H1 (cell line): ENCODE measurements around the gene MLLT6. TPM values are rescaled to one million over a fixed set of nuclear protein-coding genes. Genes with fewer than 3 reads are reported as not detected.

Source experiments
- BCL11A ChIP-seq, 2 experiments: IDR thresholded peaks; one replicate each; pipeline ENCODE4 v1.6.1; 2011; ENCODE audit warnings: low read depth in 2 of 2, low read length in 2 of 2, mild to moderate bottlenecking in 2 of 2
- CHD2 ChIP-seq: IDR thresholded peaks from 2 replicates; pipeline ENCODE4 v1.6.1; 2012; ENCODE audit warnings: low read length, improper control_type of control experiment
- CTBP2 ChIP-seq: IDR thresholded peaks from 2 replicates; pipeline ENCODE4 v1.7.0; 2011; ENCODE audit warnings: borderline replicate concordance, mild to moderate bottlenecking, moderate library complexity, mixed read lengths, low read length; ENCODE audit not compliant: insufficient read depth, insufficient read length
- EGR1 ChIP-seq: IDR thresholded peaks from 2 replicates; pipeline ENCODE4 v1.6.1; 2011; ENCODE audit warnings: low read depth, low read length, borderline replicate concordance
- GABPA ChIP-seq: IDR thresholded peaks from 2 replicates; pipeline ENCODE4 v1.6.1; 2011; ENCODE audit warnings: mild to moderate bottlenecking, low read length, moderate library complexity, borderline replicate concordance; ENCODE audit not compliant: insufficient read depth
- HDAC2 ChIP-seq, 2 experiments: fragments of 300-600 bp in 1 of 2; sonication (generic) in 1 of 2; IDR thresholded peaks; 2 replicates each; pipeline ENCODE4 v1.6.1; 2011 to 2012; ENCODE audit warnings: low read depth in 2 of 2, low read length in 2 of 2, mild to moderate bottlenecking in 2 of 2, moderate library complexity in 2 of 2, borderline replicate concordance in 1 of 2, inconsistent platforms in 1 of 2
- KDM1A ChIP-seq: fragments of 200-600, 300-600 bp; sonication (generic); IDR thresholded peaks from 2 replicates; pipeline ENCODE4 v1.7.1; 2016; ENCODE audit warnings: mild to moderate bottlenecking, low read length, borderline replicate concordance
- MAFK ChIP-seq: IDR thresholded peaks from 2 replicates; pipeline ENCODE4 v1.6.1; 2012; ENCODE audit warnings: low read depth, mild to moderate bottlenecking, improper control_type of control experiment, low read length
- SP4 ChIP-seq: IDR thresholded peaks from 2 replicates; pipeline ENCODE4 v1.6.1; 2012; ENCODE audit warnings: low read length, inconsistent platforms
- SRF ChIP-seq: IDR thresholded peaks from 2 replicates; pipeline ENCODE4 v1.6.1; 2011; ENCODE audit warnings: mild to moderate bottlenecking, low read depth, low read length, moderate library complexity
- TAF7 ChIP-seq: optimal IDR thresholded peaks from 2 replicates; pipeline ENCODE3; 2011; ENCODE audit warnings: low read depth, mild to moderate bottlenecking, inconsistent platforms, low read length, moderate library complexity, borderline replicate concordance
- polyA plus RNA-seq, 7 experiments: library from polyadenylated mRNA; depleted of rRNA in 3 of 7; stranded (reverse) in 5 of 7; unstranded in 2 of 7; fragments of >200 nt in 5 of 7; fragments of 200-250 nt in 2 of 7; gene quantifications; 1 replicate in 5 of 7; 2 replicates in 1 of 7; 4 replicates in 1 of 7; pipeline versions ENCODE4 v1.2.1 to v1.2.3, GENCODE V29; 2011 to 2013; ENCODE audit warnings: missing spikeins in 2 of 7, mixed read lengths in 2 of 7
- total RNA-seq: library from RNA; stranded (reverse); fragmentation: NEBNext Ultra II Directional; extraction: Animal tissue kit (Norgen Biotek cat#: 25700); gene quantifications from 2 replicates; pipeline ENCODE4 v1.2.1, GENCODE V29; 2021
- TF ChIP-seq, protein P1 (sequence below): fragments of 300-600 bp; sonication (generic); IDR thresholded peaks from 2 replicates; pipeline ENCODE4 v1.7.1; 2012; ENCODE audit warnings: low read length, moderate library complexity, mild to moderate bottlenecking, inconsistent platforms; ENCODE audit not compliant: insufficient replicate concordance

The MLLT6 gene
- total and polyA plus RNA-seq, 2 of the 8 experiments (the other 6 are each of a cell fraction or from before 2014, with no cell fraction given), result 6.5 to 8.0 TPM

DNA sequence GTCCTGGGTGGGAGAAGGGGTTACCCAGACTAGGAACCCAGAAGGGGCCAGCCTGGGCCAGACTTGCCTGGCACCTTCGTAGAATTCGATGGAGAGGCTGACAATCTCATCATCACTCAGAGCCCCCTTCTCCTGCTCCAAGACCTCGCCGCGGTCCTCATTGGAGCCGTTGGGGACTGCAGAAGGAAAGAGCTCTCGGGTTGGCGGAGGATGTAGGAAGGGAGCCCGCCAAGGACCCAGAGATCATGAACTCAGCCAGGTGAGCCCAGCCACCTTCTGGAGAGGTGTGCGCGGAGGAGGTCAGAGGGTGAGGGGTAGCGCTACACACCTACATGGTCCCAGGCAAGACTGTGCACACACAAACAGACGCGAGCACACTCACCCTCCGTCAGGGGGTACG, 33.6 kb downstream of the MLLT6 start (continued):
- TF ChIP-seq, protein P1, sequence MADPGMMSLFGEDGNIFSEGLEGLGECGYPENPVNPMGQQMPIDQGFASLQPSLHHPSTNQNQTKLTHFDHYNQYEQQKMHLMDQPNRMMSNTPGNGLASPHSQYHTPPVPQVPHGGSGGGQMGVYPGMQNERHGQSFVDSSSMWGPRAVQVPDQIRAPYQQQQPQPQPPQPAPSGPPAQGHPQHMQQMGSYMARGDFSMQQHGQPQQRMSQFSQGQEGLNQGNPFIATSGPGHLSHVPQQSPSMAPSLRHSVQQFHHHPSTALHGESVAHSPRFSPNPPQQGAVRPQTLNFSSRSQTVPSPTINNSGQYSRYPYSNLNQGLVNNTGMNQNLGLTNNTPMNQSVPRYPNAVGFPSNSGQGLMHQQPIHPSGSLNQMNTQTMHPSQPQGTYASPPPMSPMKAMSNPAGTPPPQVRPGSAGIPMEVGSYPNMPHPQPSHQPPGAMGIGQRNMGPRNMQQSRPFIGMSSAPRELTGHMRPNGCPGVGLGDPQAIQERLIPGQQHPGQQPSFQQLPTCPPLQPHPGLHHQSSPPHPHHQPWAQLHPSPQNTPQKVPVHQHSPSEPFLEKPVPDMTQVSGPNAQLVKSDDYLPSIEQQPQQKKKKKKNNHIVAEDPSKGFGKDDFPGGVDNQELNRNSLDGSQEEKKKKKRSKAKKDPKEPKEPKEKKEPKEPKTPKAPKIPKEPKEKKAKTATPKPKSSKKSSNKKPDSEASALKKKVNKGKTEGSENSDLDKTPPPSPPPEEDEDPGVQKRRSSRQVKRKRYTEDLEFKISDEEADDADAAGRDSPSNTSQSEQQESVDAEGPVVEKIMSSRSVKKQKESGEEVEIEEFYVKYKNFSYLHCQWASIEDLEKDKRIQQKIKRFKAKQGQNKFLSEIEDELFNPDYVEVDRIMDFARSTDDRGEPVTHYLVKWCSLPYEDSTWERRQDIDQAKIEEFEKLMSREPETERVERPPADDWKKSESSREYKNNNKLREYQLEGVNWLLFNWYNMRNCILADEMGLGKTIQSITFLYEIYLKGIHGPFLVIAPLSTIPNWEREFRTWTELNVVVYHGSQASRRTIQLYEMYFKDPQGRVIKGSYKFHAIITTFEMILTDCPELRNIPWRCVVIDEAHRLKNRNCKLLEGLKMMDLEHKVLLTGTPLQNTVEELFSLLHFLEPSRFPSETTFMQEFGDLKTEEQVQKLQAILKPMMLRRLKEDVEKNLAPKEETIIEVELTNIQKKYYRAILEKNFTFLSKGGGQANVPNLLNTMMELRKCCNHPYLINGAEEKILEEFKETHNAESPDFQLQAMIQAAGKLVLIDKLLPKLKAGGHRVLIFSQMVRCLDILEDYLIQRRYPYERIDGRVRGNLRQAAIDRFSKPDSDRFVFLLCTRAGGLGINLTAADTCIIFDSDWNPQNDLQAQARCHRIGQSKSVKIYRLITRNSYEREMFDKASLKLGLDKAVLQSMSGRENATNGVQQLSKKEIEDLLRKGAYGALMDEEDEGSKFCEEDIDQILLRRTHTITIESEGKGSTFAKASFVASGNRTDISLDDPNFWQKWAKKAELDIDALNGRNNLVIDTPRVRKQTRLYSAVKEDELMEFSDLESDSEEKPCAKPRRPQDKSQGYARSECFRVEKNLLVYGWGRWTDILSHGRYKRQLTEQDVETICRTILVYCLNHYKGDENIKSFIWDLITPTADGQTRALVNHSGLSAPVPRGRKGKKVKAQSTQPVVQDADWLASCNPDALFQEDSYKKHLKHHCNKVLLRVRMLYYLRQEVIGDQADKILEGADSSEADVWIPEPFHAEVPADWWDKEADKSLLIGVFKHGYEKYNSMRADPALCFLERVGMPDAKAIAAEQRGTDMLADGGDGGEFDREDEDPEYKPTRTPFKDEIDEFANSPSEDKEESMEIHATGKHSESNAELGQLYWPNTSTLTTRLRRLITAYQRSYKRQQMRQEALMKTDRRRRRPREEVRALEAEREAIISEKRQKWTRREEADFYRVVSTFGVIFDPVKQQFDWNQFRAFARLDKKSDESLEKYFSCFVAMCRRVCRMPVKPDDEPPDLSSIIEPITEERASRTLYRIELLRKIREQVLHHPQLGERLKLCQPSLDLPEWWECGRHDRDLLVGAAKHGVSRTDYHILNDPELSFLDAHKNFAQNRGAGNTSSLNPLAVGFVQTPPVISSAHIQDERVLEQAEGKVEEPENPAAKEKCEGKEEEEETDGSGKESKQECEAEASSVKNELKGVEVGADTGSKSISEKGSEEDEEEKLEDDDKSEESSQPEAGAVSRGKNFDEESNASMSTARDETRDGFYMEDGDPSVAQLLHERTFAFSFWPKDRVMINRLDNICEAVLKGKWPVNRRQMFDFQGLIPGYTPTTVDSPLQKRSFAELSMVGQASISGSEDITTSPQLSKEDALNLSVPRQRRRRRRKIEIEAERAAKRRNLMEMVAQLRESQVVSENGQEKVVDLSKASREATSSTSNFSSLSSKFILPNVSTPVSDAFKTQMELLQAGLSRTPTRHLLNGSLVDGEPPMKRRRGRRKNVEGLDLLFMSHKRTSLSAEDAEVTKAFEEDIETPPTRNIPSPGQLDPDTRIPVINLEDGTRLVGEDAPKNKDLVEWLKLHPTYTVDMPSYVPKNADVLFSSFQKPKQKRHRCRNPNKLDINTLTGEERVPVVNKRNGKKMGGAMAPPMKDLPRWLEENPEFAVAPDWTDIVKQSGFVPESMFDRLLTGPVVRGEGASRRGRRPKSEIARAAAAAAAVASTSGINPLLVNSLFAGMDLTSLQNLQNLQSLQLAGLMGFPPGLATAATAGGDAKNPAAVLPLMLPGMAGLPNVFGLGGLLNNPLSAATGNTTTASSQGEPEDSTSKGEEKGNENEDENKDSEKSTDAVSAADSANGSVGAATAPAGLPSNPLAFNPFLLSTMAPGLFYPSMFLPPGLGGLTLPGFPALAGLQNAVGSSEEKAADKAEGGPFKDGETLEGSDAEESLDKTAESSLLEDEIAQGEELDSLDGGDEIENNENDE, result no peak
- TF ChIP-seq TAF7 (no peak), KDM1A (no peak), SP4 (no peak), CTBP2 (no peak), MAFK (no peak), BCL11A (IDR thresholded peaks at IDR 0.05; ENCODE audit: low read depth in 2 of 2, low read length in 2 of 2) (no peak), CHD2 (no peak), HDAC2 (IDR thresholded peaks at IDR 0.05; ENCODE audit: borderline replicate concordance in 1 of 2, low read depth in 2 of 2, low read length in 2 of 2) (no peak), SRF (no peak), EGR1 (no peak), GABPA (no peak)
